ENCODE measurements around the gene TMEM234.
"Not testable (repeated sequence)": the region's sequence is repeated elsewhere in the genome, so short reads cannot be mapped to it uniquely, and the experiment has no call there.

TMEM234 gene

GRCh38 chr1:32265846-32266245 is 43.7 kb upstream of the TMEM234 start:
- Histone ChIP-seq H3K9me2 (replicated peaks; ENCODE audit: insufficient read depth, low read length) (no peaks in the 10 kb centered on the region), H3K27ac (ENCODE audit: low read depth, low read length) (peak overlapping the region; percentile 97), H4K20me1 (ENCODE audit: low read depth, low read length) (no peaks in the 10 kb centered on the region), H2AFZ (ENCODE audit: low read depth, low read length, severe bottlenecking) (no peak overlapping the region), H3K36me3 (ENCODE audit: low read length) (no peaks in the 10 kb centered on the region), H3K4me2 (ENCODE audit: low read depth, low read length, poor library complexity, severe bottlenecking) (peak overlapping the region; percentile 63), H3F3A (ENCODE audit: insufficient read depth) (peaks cover 41% of the 10 kb centered on the region), H3K9me3 (ENCODE audit: insufficient read depth, low read length) (no peaks in the 10 kb centered on the region), H3K27me3 (ENCODE audit: low read length) (no peaks in the 10 kb centered on the region), H3K4me3 (ENCODE audit: insufficient read depth, low read length, poor library complexity, severe bottlenecking) (no peak overlapping the region), H3K9ac (ENCODE audit: low read length) (peak overlapping the region; percentile 45), H3K79me2 (ENCODE audit: insufficient read depth, low read length) (peaks cover 10% of the 10 kb centered on the region)
- TF ChIP-seq EZH2phosphoT487 (conservative IDR thresholded peaks at IDR 0.05; ENCODE audit: low read length) = no peak
- no peak for TF ChIP-seq CTCF (IDR thresholded peaks at IDR 0.05; ENCODE audit: insufficient read depth, low read length, poor library complexity, severe bottlenecking)

- no peaks in the 10 kb centered on the region for H3K36me3 ChIP-seq (ENCODE audit: low read length)
- no peak overlapping the region for H2AFZ ChIP-seq (ENCODE audit: low read depth, low read length, severe bottlenecking)
- H3K27ac ChIP-seq (ENCODE audit: low read depth, low read length) = peak overlapping the region; percentile 97
- peaks cover 22% of the 10 kb centered on the region for H3K79me2 ChIP-seq (ENCODE audit: insufficient read depth, low read length)
- no peaks in the 10 kb centered on the region for H3K9me3 ChIP-seq (ENCODE audit: insufficient read depth, low read length)
- no peak for TF ChIP-seq EZH2phosphoT487 (conservative IDR thresholded peaks at IDR 0.05; ENCODE audit: low read length)
- no peak for TF ChIP-seq CTCF (IDR thresholded peaks at IDR 0.05; ENCODE audit: insufficient read depth, low read length, poor library complexity, severe bottlenecking)
- H3K4me3 ChIP-seq (ENCODE audit: insufficient read depth, low read length, poor library complexity, severe bottlenecking) = peak overlapping the region; percentile 11
- peak overlapping the region; percentile 49 for H3K9ac ChIP-seq (ENCODE audit: low read length)
- no peaks in the 10 kb centered on the region for H3K9me2 ChIP-seq (replicated peaks; ENCODE audit: insufficient read depth, low read length)
- H3F3A ChIP-seq (ENCODE audit: insufficient read depth) = peaks cover 47% of the 10 kb centered on the region
- no peaks in the 10 kb centered on the region for H4K20me1 ChIP-seq (ENCODE audit: low read depth, low read length)
- no peaks in the 10 kb centered on the region for H3K27me3 ChIP-seq (ENCODE audit: low read length)
- peak overlapping the region; percentile 63 for H3K4me2 ChIP-seq (ENCODE audit: low read depth, low read length, poor library complexity, severe bottlenecking)
Measured at GRCh38 chr1:32263744-32264143, 41.6 kb upstream of the TMEM234 start.

DNA sequence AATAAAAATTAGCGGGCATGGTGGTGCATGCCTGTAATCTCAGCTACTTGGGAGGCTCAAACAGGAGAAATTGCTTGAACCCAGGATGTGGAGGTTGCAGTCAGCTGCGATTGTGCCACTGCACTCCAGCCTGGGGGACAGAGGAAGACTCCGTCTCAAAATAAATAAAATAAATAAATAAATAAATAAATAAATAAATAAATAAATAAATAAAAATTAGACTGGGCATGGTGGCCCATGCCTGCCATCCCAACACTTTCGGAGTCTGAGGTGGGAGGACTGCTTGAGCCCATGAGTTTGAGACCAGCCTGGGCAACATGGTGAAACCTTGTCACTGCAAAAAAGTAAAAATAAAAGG is 41.1 kb upstream of the TMEM234 start:
- not testable (repeated sequence) for H3K9me3 ChIP-seq (ENCODE audit: insufficient read depth, low read length); H2AFZ ChIP-seq (ENCODE audit: low read depth, low read length, severe bottlenecking); H3K27me3 ChIP-seq (ENCODE audit: low read length); H3K4me3 ChIP-seq (ENCODE audit: insufficient read depth, low read length, poor library complexity, severe bottlenecking); H3K36me3 ChIP-seq (ENCODE audit: low read length); H4K20me1 ChIP-seq (ENCODE audit: low read depth, low read length); H3K9me2 ChIP-seq (replicated peaks; ENCODE audit: insufficient read depth, low read length)
- Histone ChIP-seq H3K79me2 (ENCODE audit: insufficient read depth, low read length) (peaks cover 28% of the 10 kb centered on the region), H3F3A (ENCODE audit: insufficient read depth) (peaks cover 48% of the 10 kb centered on the region), H3K4me2 (ENCODE audit: low read depth, low read length, poor library complexity, severe bottlenecking) (peak overlapping the region; percentile 63), H3K27ac (ENCODE audit: low read depth, low read length) (peak overlapping the region; percentile 97), H3K9ac (ENCODE audit: low read length) (peak overlapping the region; percentile 19; the same call in 1 of the 2 replicates)

DNA sequence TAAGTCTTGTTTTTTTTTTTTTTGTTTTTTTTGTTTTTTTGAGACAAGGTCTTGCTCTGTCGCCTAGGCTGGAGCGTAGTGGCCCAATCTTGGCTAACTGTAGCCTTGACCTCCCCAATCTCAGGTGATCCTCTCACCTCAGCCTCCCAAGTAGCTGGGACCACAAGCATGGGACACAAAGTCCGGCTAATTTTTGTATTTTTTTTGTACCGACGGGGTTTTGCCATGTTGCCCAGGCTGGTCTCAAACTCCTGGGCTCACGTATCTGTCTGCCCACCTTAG is 35.0 kb upstream of the TMEM234 start:
- peak overlapping the region; percentile 99 for H3K27ac ChIP-seq (ENCODE audit: low read depth, low read length)
- peaks cover 45% of the 10 kb centered on the region for H3K79me2 ChIP-seq (ENCODE audit: insufficient read depth, low read length)
- peak overlapping the region; percentile 84 for H3K4me2 ChIP-seq (ENCODE audit: low read depth, low read length, poor library complexity, severe bottlenecking)
- no peaks in the 10 kb centered on the region for H4K20me1 ChIP-seq (ENCODE audit: low read depth, low read length)
- no peaks in the 10 kb centered on the region for H3K36me3 ChIP-seq (ENCODE audit: low read length)
- H2AFZ ChIP-seq (ENCODE audit: low read depth, low read length, severe bottlenecking) = no peak overlapping the region
- no peaks in the 10 kb centered on the region for H3K9me3 ChIP-seq (ENCODE audit: insufficient read depth, low read length)
- H3K27me3 ChIP-seq (ENCODE audit: low read length) = no peaks in the 10 kb centered on the region
- H3K9me2 ChIP-seq (replicated peaks; ENCODE audit: insufficient read depth, low read length) = no peaks in the 10 kb centered on the region
- H3K9ac ChIP-seq (ENCODE audit: low read length) = peak overlapping the region; percentile 81
- no peak for TF ChIP-seq CTCF (IDR thresholded peaks at IDR 0.05; ENCODE audit: insufficient read depth, low read length, poor library complexity, severe bottlenecking)
- no peak for TF ChIP-seq EZH2phosphoT487 (conservative IDR thresholded peaks at IDR 0.05; ENCODE audit: low read length)
- peak overlapping the region; percentile 5 for H3K4me3 ChIP-seq (ENCODE audit: insufficient read depth, low read length, poor library complexity, severe bottlenecking)
- H3F3A ChIP-seq (ENCODE audit: insufficient read depth) = peaks cover 65% of the 10 kb centered on the region

Data from SU-DHL-6 (cell line).